Measurements from ENCODE around the gene GRIN2A.

Gene GRIN2A

DNA sequence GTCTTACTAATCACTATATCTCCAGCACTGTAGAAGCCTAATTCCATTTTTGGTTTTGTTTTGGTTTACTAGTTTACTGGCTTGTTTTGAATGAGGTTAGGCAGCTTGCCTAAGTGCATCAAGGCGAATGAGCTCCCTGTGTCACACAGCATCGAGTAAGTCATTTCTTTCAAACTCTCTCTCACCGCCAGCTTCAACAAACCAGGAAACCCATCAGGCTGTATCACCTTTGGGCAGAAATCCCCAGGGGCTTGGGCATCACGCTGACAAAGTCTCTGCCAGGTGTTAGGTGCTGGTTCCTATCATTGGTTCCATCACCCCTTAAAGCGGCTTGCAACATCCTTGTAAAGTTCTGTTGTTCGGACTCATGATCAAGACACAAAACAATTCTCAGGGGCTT, 226.6 kb downstream of the GRIN2A start:
- DNase-seq (ENCODE audit: extremely low read depth, low read depth) = no peak
- H3K4me3 ChIP-seq (replicated peaks; ENCODE audit: low read depth, low read length) = no peak overlapping the region
- TF ChIP-seq, protein P1, sequence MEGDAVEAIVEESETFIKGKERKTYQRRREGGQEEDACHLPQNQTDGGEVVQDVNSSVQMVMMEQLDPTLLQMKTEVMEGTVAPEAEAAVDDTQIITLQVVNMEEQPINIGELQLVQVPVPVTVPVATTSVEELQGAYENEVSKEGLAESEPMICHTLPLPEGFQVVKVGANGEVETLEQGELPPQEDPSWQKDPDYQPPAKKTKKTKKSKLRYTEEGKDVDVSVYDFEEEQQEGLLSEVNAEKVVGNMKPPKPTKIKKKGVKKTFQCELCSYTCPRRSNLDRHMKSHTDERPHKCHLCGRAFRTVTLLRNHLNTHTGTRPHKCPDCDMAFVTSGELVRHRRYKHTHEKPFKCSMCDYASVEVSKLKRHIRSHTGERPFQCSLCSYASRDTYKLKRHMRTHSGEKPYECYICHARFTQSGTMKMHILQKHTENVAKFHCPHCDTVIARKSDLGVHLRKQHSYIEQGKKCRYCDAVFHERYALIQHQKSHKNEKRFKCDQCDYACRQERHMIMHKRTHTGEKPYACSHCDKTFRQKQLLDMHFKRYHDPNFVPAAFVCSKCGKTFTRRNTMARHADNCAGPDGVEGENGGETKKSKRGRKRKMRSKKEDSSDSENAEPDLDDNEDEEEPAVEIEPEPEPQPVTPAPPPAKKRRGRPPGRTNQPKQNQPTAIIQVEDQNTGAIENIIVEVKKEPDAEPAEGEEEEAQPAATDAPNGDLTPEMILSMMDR (IDR thresholded peaks at IDR 0.05; ENCODE audit: low read depth, low read length, missing control alignments) = no peak

DNA sequence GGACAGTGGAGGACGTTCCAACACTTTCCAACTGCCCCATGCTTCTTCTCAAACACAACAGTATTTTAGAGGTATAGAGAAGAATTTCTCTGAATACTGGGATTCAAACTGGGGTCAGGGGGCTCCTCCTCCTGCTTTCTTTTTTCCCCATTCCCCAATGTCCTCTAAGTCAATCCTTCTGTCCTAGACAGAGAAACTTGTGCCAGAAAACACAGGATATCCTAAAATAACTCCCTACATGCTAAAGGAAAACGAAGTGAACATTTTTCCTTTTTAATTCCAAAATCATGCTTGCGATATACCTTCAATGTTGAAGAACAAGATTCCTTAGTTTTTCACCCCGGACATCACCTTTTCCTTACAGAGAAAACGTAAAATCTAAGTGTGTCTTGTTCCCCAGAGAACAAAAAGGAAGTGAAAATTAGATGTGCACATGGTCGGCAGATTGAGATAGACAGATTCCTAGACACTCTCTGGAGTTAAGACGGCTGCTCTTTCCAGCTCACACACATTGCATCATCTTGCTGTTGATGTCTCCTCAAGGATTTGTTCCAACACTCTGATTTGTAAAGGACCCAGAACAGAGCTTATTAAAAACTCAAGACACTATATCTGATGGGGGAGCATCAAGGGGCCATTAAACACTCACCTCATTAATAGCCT, 228.2 kb downstream of the GRIN2A start:
- no peak overlapping the region for H3K4me3 ChIP-seq (replicated peaks; ENCODE audit: low read depth, low read length)
- no peak for DNase-seq (ENCODE audit: extremely low read depth, low read depth)
- TF ChIP-seq, protein P1 (IDR thresholded peaks at IDR 0.05; ENCODE audit: low read depth, low read length, missing control alignments) = no peak

DNA sequence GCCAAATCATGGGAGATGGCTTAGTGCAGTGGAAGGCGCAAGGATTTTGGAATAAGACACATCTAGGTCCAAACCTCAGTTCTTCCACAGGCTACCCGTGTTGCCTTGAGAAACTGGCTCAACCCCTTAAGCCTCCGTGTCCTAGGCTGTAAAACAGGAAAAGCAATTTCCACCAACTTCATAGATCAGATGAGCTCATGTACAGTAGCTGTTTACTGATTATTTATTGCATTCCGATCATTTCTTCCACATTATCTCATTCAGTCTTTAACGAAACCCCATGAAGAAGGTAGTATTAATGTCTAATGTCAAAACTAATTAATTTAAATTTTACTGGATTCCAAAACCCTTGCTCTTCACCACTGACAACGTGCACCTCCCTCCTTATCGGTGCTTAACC, 231.6 kb downstream of the GRIN2A start:
- TF ChIP-seq, protein P1 (IDR thresholded peaks at IDR 0.05; ENCODE audit: low read depth, low read length, missing control alignments) = no peak
- no peak overlapping the region for H3K4me3 ChIP-seq (replicated peaks; ENCODE audit: low read depth, low read length)
- DNase-seq (ENCODE audit: extremely low read depth, low read depth) = no peak

- TF ChIP-seq, protein P1 (IDR thresholded peaks at IDR 0.05; ENCODE audit: low read depth, low read length, missing control alignments) = no peak
- no peak for DNase-seq (ENCODE audit: extremely low read depth, low read depth)
- no peak overlapping the region for H3K4me3 ChIP-seq (replicated peaks; ENCODE audit: low read depth, low read length)
Observed at GRCh38 chr16:9949396-9949795, 232.8 kb downstream of the GRIN2A start.

GRCh38 chr16:9948933-9949332, 233.3 kb downstream of the GRIN2A start:
- TF ChIP-seq, protein P1 (IDR thresholded peaks at IDR 0.05; ENCODE audit: low read depth, low read length, missing control alignments) = no peak
- H3K4me3 ChIP-seq (replicated peaks; ENCODE audit: low read depth, low read length) = no peak overlapping the region
- DNase-seq (ENCODE audit: extremely low read depth, low read depth) = no peak

GRCh38 chr16:9946022-9946720, 236.1 kb downstream of the GRIN2A start:
- DNase-seq (ENCODE audit: extremely low read depth, low read depth) = no peak
- TF ChIP-seq, protein P1 (IDR thresholded peaks at IDR 0.05; ENCODE audit: low read depth, low read length, missing control alignments) = no peak
- H3K4me3 ChIP-seq (replicated peaks; ENCODE audit: low read depth, low read length) = no peak overlapping the region
